Activated T-helper 17 cell treated with anti-CD3 and anti-CD28 coated beads, Interleukin-2, amount 50 U/mL, for 72 hours (primary cell): Measurements from ENCODE around the gene CYTIP. TPM values are rescaled to one million over a fixed set of nuclear protein-coding genes. Genes with fewer than 3 reads are reported as not detected.
"Not testable (repeated sequence)": the region's sequence is repeated elsewhere in the genome, so short reads cannot be mapped to it uniquely, and the experiment has no call there.

Experiments used
- ATAC-seq: fragments of 150-1000 bp; cut with Tn5 transposase; replicated peaks from 2 replicates; pipeline ENCODE4 v1.10.0; 2021; ENCODE audit warnings: mild to moderate bottlenecking, moderate library complexity
- H3K27ac Mint-ChIP-seq: one replicate; pipeline ENCODE4 v1.8.0; 2022; ENCODE audit warnings: mixed read lengths
- H3K27me3 Mint-ChIP-seq: one replicate; pipeline ENCODE4 v1.8.0; 2022; ENCODE audit warnings: mixed read lengths
- H3K36me3 Mint-ChIP-seq: one replicate; pipeline ENCODE4 v1.8.0; 2022; ENCODE audit warnings: low read depth, mild to moderate bottlenecking, mixed read lengths
- H3K4me1 Mint-ChIP-seq: one replicate; pipeline ENCODE4 v1.8.0; 2022; ENCODE audit warnings: mixed read lengths
- H3K4me3 Mint-ChIP-seq: one replicate; pipeline ENCODE4 v1.8.0; 2022; ENCODE audit warnings: mild to moderate bottlenecking, mixed read lengths
- H3K9me3 Mint-ChIP-seq: one replicate; pipeline ENCODE4 v1.8.0; 2022; ENCODE audit warnings: mixed read lengths
- total RNA-seq, 2 donors: library from RNA; stranded (reverse); gene quantifications; one replicate each; pipeline ENCODE4 v1.2.3, GENCODE V29; 2022

The CYTIP gene
- total RNA-seq, 2 donors from 2014 or later: 581 to 591 TPM

DNA sequence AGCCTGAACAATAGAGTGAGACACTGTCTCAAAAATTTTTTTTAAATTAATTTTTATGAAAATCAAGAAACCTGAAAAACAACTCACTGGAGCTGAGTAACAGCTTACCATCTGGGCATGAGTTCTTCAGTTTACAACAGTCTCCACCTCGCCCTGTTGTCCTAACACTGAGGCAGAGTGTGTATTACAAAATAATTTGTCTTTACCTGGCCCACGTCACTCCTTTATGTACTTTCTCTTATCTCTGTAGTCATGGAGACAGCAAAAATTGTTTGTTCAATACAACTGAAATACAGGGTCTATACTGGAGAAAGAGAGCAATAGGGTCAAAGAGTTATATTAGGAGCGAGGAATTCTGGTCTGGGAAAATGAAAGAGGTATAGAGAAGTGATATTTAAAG lies 48.1 kb downstream of the CYTIP start:
- Mint-ChIP-seq H3K27me3 (no peaks in the 10 kb centered on the region), H3K4me1 (peaks cover 6% of the 10 kb centered on the region)
- ATAC-seq: no peak

GRCh38 chr2:157394928-157395327 lies 49.0 kb downstream of the CYTIP start:
- no peak overlapping the region for H3K27ac Mint-ChIP-seq
- H3K9me3 Mint-ChIP-seq: peaks cover 19% of the 10 kb centered on the region
- H3K4me3 Mint-ChIP-seq: no peak overlapping the region
- no peaks in the 10 kb centered on the region for H3K27me3 Mint-ChIP-seq
- no peaks in the 10 kb centered on the region for H3K36me3 Mint-ChIP-seq
- no peaks in the 10 kb centered on the region for H3K4me1 Mint-ChIP-seq
- no peak for ATAC-seq

More for the DNA sequence above, 48.1 kb downstream of the CYTIP start:
- Mint-ChIP-seq H3K4me3 (no peak overlapping the region), H3K9me3 (peaks cover 17% of the 10 kb centered on the region), H3K36me3 (peaks cover 5% of the 10 kb centered on the region), H3K27ac (no peak overlapping the region)

DNA sequence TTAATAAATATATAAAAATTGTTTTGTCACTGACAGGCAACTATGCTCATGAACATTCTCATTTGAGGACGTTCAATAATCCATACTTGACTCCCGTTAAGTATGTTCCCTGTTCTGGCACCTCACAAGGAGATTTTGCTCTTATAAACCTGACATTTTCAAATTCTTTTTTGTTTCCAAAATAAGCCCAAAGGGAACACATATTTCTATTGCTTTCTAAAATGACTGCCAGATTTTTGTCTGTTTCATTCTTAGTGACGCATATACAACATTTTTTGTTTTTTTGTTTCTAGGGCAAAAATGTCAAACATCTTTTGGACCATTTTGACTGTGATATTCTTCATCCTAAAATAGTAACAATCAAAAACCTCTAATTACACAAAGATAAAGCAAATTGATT lies 50.5 kb downstream of the CYTIP start:
- Mint-ChIP-seq H3K36me3 (no peaks in the 10 kb centered on the region), H3K9me3 (peaks cover 23% of the 10 kb centered on the region), H3K4me3 (no peak overlapping the region), H3K27me3 (no peaks in the 10 kb centered on the region), H3K4me1 (no peaks in the 10 kb centered on the region), H3K27ac (no peak overlapping the region)
- no peak for ATAC-seq

- no peak overlapping the region for H3K4me3 Mint-ChIP-seq
- no peak for ATAC-seq
- H3K4me1 Mint-ChIP-seq: peaks cover 12% of the 10 kb centered on the region
- H3K36me3 Mint-ChIP-seq: no peaks in the 10 kb centered on the region
- H3K9me3 Mint-ChIP-seq: peaks cover 29% of the 10 kb centered on the region
- no peak overlapping the region for H3K27ac Mint-ChIP-seq
- H3K27me3 Mint-ChIP-seq: no peaks in the 10 kb centered on the region
Measured at GRCh38 chr2:157388827-157389226, 55.1 kb downstream of the CYTIP start.

DNA sequence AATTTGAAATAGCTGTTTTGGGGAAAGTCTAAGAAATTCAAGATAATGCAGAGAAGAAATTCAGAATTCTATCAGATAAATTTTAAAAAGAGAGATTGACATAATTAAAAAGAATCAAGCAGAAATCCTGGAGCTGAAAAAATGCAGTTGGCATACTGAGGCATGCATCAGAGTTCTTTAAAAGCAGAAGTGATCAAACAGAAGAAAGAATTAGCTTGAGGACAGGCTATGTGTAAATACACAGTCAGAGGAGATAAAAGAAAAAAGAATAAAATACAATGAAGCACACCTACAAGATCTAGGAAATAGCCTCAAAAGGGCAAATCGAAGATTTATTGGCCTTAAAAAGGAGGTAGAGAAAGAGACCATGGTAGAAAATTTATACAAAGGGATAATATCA lies 57.1 kb downstream of the CYTIP start:
- no peaks in the 10 kb centered on the region for H3K36me3 Mint-ChIP-seq
- ATAC-seq: no peak
- no peak overlapping the region for H3K4me3 Mint-ChIP-seq
- peaks cover 29% of the 10 kb centered on the region for H3K9me3 Mint-ChIP-seq
- H3K27me3 Mint-ChIP-seq: no peaks in the 10 kb centered on the region
- peak overlapping the region; percentile 9 for H3K27ac Mint-ChIP-seq
- H3K4me1 Mint-ChIP-seq: peaks cover 14% of the 10 kb centered on the region

DNA sequence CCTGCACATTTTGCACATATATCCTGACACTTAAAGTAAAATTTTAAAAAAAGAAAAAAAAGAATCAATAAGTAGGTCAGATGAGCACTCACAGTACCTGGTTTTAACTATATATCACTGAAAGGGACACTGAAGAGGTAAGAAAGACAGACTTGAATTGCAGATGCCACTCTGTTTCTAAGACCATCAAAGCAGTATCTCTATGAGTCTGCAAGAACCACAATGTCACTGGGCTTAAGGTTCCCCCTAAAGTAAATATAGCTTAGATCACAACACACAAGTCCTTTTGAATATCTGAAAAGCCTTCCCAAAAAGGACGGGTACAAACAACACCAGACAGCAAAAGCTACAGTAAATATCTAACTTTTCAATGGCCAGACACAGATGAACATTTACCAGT lies 57.6 kb downstream of the CYTIP start:
- peaks cover 19% of the 10 kb centered on the region for H3K4me1 Mint-ChIP-seq
- H3K27ac Mint-ChIP-seq: peak overlapping the region; percentile 9
- no peak for ATAC-seq
- no peaks in the 10 kb centered on the region for H3K27me3 Mint-ChIP-seq
- H3K9me3 Mint-ChIP-seq: peaks cover 24% of the 10 kb centered on the region
- no peak overlapping the region for H3K4me3 Mint-ChIP-seq
- H3K36me3 Mint-ChIP-seq: no peaks in the 10 kb centered on the region

GRCh38 chr2:157377861-157378260 lies 66.0 kb downstream of the CYTIP start:
- no peak for ATAC-seq
- Mint-ChIP-seq H3K27me3 (no peaks in the 10 kb centered on the region), H3K9me3 (peaks cover 12% of the 10 kb centered on the region), H3K4me3 (no peak overlapping the region), H3K27ac (no peak overlapping the region), H3K4me1 (peaks cover 14% of the 10 kb centered on the region), H3K36me3 (peaks cover 8% of the 10 kb centered on the region)

DNA sequence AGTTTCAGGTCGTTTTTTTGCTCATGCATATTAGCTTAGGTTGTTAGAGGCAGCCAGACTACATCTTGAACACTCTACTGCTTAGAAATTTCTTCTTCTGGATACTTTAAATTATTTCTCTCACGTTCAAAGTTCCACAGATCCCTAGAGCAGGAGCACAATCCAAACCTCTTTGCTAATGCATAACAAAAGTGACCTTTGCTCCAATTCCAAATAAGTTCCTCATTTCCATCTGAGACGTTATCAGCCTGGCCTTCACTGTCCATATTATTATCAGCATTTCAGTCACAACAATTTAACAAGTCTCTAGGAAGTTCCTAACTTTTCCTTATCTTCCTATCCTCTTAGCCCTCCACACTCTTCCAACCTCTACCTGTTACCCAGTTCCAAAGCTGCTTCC lies 67.8 kb downstream of the CYTIP start:
- Mint-ChIP-seq H3K36me3 (peaks cover 8% of the 10 kb centered on the region), H3K4me3 (no peak overlapping the region), H3K4me1 (peaks cover 5% of the 10 kb centered on the region), H3K9me3 (peaks cover 12% of the 10 kb centered on the region), H3K27ac (no peak overlapping the region), H3K27me3 (no peaks in the 10 kb centered on the region)
- no peak for ATAC-seq

GRCh38 chr2:157375384-157375783 lies 68.5 kb downstream of the CYTIP start:
- ATAC-seq: no peak
- no peak overlapping the region for H3K27ac Mint-ChIP-seq
- no peaks in the 10 kb centered on the region for H3K27me3 Mint-ChIP-seq
- H3K4me1 Mint-ChIP-seq: no peaks in the 10 kb centered on the region
- no peak overlapping the region for H3K4me3 Mint-ChIP-seq
- H3K9me3 Mint-ChIP-seq: peaks cover 11% of the 10 kb centered on the region
- peaks cover 8% of the 10 kb centered on the region for H3K36me3 Mint-ChIP-seq

- ATAC-seq, H3K36me3 Mint-ChIP-seq, H3K9me3 Mint-ChIP-seq, H3K4me3 Mint-ChIP-seq, H3K27me3 Mint-ChIP-seq, H3K27ac Mint-ChIP-seq: not testable (repeated sequence)
- peaks cover 16% of the 10 kb centered on the region for H3K4me1 Mint-ChIP-seq
Measured at GRCh38 chr2:157368508-157368907, 75.4 kb downstream of the CYTIP start.

- no peak for ATAC-seq
- Mint-ChIP-seq H3K36me3 (no peaks in the 10 kb centered on the region), H3K27me3 (no peaks in the 10 kb centered on the region), H3K9me3 (no peaks in the 10 kb centered on the region), H3K4me3 (no peak overlapping the region), H3K27ac (no peak overlapping the region), H3K4me1 (peaks cover 16% of the 10 kb centered on the region)
Measured at GRCh38 chr2:157367704-157368103, 76.2 kb downstream of the CYTIP start.

Other genes with a start within 250 kb of the CYTIP start
- gene GALNT5, start 186.4 kb downstream of the CYTIP start, total RNA-seq: under 1 TPM; 0.08 to 0.17 TPM
- 1 to 10 TPM; 1.6 to 1.8 TPM for gene ERMN, start 118.3 kb downstream of the CYTIP start, total RNA-seq
- 1 to 10 TPM; 1.1 to 2.8 TPM for gene ACVR1C, start 184.8 kb upstream of the CYTIP start, total RNA-seq